Neural cell (in vitro differentiated cells): ENCODE results near the gene TMEM143. TPM values are rescaled to one million over a fixed set of nuclear protein-coding genes. Genes with fewer than 3 reads are reported as not detected.

Source experiments
- H2AFZ ChIP-seq: fragments of 200-600, 300-800 bp; sonication (generic), shearing (Covaris generic); 2 replicates; pipeline ENCODE4 v1.6.0; 2014; ENCODE audit warnings: low read depth, mild to moderate bottlenecking, antibody characterized with exemption, low read length, moderate library complexity
- H3F3A ChIP-seq: fragments of 200-600 bp; shearing (Covaris generic); 2 replicates; pipeline ENCODE4 v1.6.1; 2016; ENCODE audit warnings: mild to moderate bottlenecking, moderate library complexity, mixed read lengths, antibody characterized with exemption, low read length; ENCODE audit not compliant: insufficient read depth, poor library complexity, severe bottlenecking
- H3K27ac ChIP-seq: fragments of 200-600, 300-800 bp; sonication (generic), shearing (Covaris generic); 2 replicates; pipeline ENCODE4 v1.5.1; 2014; ENCODE audit warnings: mild to moderate bottlenecking, low read length, moderate library complexity
- H3K27me3 ChIP-seq: fragments of 300-800, 200-600 bp; sonication (generic), shearing (Covaris generic); 2 replicates; pipeline ENCODE4 v1.6.0; 2014; ENCODE audit warnings: mild to moderate bottlenecking, low read depth, low read length, moderate library complexity; ENCODE audit not compliant: insufficient read depth
- H3K36me3 ChIP-seq: fragments of 300-800, 200-600 bp; sonication (generic), shearing (Covaris generic); 2 replicates; pipeline ENCODE4 v1.5.1; 2014; ENCODE audit warnings: mild to moderate bottlenecking, antibody characterized with exemption, low read length, moderate library complexity; ENCODE audit not compliant: insufficient read depth
- H3K4me2 ChIP-seq: fragments of 300-800, 200-600 bp; sonication (generic), shearing (Covaris generic); 2 replicates; pipeline ENCODE4 v1.6.0; 2014; ENCODE audit warnings: mild to moderate bottlenecking, low read length
- H3K4me3 ChIP-seq: fragments of 300-800, 200-600 bp; sonication (generic), shearing (Covaris generic); 2 replicates; pipeline ENCODE4 v1.5.1; 2014; ENCODE audit warnings: mild to moderate bottlenecking, low read length, moderate library complexity
- H3K79me2 ChIP-seq: fragments of 200-600 bp; shearing (Covaris generic); replicated peaks from 2 replicates; pipeline ENCODE4 v1.6.0; 2014; ENCODE audit warnings: mild to moderate bottlenecking, low read length, moderate library complexity; ENCODE audit not compliant: insufficient read depth
- H3K9ac ChIP-seq: fragments of 300-800, 200-600 bp; sonication (generic), shearing (Covaris generic); 2 replicates; pipeline ENCODE4 v1.6.1; 2016; ENCODE audit warnings: mild to moderate bottlenecking, low read length, mixed read lengths
- H3K9me2 ChIP-seq: fragments of 200-600 bp; shearing (Covaris generic); 2 replicates; pipeline ENCODE4 v1.6.1; 2016; ENCODE audit warnings: mild to moderate bottlenecking, low read length, mixed read lengths; ENCODE audit not compliant: insufficient read depth
- H3K9me3 ChIP-seq: fragments of 200-600, 300-800 bp; sonication (generic), shearing (Covaris generic); 2 replicates; pipeline ENCODE4 v1.6.1; 2016; ENCODE audit warnings: mild to moderate bottlenecking, mixed run types, low read length, moderate library complexity, mixed read lengths
- H4K20me1 ChIP-seq: fragments of 200-600 bp; shearing (Covaris generic); 2 replicates; pipeline ENCODE4 v1.6.1; 2016; ENCODE audit warnings: mild to moderate bottlenecking, mixed run types; ENCODE audit not compliant: insufficient read depth
- CTCF ChIP-seq: fragments of 450-650 bp; IDR thresholded peaks from 2 replicates; pipeline ENCODE4 v1.5.1; 2014; ENCODE audit warnings: antibody characterized with exemption, mild to moderate bottlenecking, moderate library complexity; ENCODE audit not compliant: poor library complexity, severe bottlenecking
- EP300 ChIP-seq: fragments of 450-650 bp; conservative IDR thresholded peaks from 2 replicates; pipeline ENCODE4 v1.6.1; 2014; ENCODE audit warnings: antibody characterized with exemption, mild to moderate bottlenecking, moderate library complexity; ENCODE audit not compliant: poor library complexity, severe bottlenecking
- EZH2 ChIP-seq: fragments of 200-600, 300-800 bp; shearing (Covaris generic), sonication (generic); IDR thresholded peaks from 2 replicates; pipeline ENCODE4 v1.6.1; 2014; ENCODE audit warnings: antibody characterized with exemption, low read length, borderline replicate concordance, mild to moderate bottlenecking; ENCODE audit not compliant: insufficient read depth, poor library complexity, severe bottlenecking
- MXI1 ChIP-seq: fragments of 450-650 bp; conservative IDR thresholded peaks from 2 replicates; pipeline ENCODE4 v1.6.1; 2014; ENCODE audit warnings: antibody characterized with exemption, mild to moderate bottlenecking; ENCODE audit not compliant: poor library complexity, severe bottlenecking
- POLR2AphosphoS5 ChIP-seq: IDR thresholded peaks from 2 replicates; pipeline ENCODE4 v1.6.1; 2012
- RAD21 ChIP-seq: fragments of 450-650 bp; conservative IDR thresholded peaks from 2 replicates; pipeline ENCODE4 v1.6.1; 2014; ENCODE audit warnings: antibody characterized with exemption, mild to moderate bottlenecking, moderate library complexity
- REST ChIP-seq: IDR thresholded peaks from 2 replicates; pipeline ENCODE4 v1.6.1; 2012; ENCODE audit warnings: borderline replicate concordance
- SMC3 ChIP-seq: fragments of 450-650 bp; conservative IDR thresholded peaks from 2 replicates; pipeline ENCODE4 v1.6.1; 2014; ENCODE audit warnings: antibody characterized with exemption, mild to moderate bottlenecking, moderate library complexity; ENCODE audit not compliant: poor library complexity
- TAF1 ChIP-seq: IDR thresholded peaks from 2 replicates; pipeline ENCODE4 v1.6.1; 2012; ENCODE audit warnings: low read depth
- polyA plus RNA-seq: library from polyadenylated mRNA; depleted of rRNA; stranded (reverse); fragments of >200 nt; gene quantifications from 2 replicates; pipeline ENCODE4 v1.2.3, GENCODE V29; 2014

The TMEM143 gene
- polyA plus RNA-seq, 1 donor from 2014 or later = 4.2 TPM

- Histone ChIP-seq H3K4me3 (no peak overlapping the region), H3F3A (no peaks in the 10 kb centered on the region), H3K27ac (no peak overlapping the region), H3K9me3 (no peaks in the 10 kb centered on the region), H3K36me3 (no peaks in the 10 kb centered on the region), H3K79me2 (no peaks in the 10 kb centered on the region), H3K27me3 (no peaks in the 10 kb centered on the region), H3K9me2 (no peaks in the 10 kb centered on the region), H2AFZ (no peak overlapping the region), H3K9ac (no peak overlapping the region), H4K20me1 (no peaks in the 10 kb centered on the region), H3K4me2 (no peak overlapping the region)
- no peak for TF ChIP-seq EP300
- TF ChIP-seq RAD21 = no peak
- no peak for TF ChIP-seq POLR2AphosphoS5
- TF ChIP-seq SMC3 = no peak
- TF ChIP-seq REST = no peak
- TF ChIP-seq EZH2 = no peak
- TF ChIP-seq MXI1 = no peak
- no peak for TF ChIP-seq TAF1
- TF ChIP-seq CTCF = no peak
These were observed 61.7 kb downstream of the TMEM143 start for GRCh38 chr19:48301886-48302599.

- H3K4me2 ChIP-seq = no peak overlapping the region
- no peak overlapping the region for H3K9ac ChIP-seq
- no peaks in the 10 kb centered on the region for H3F3A ChIP-seq
- H3K79me2 ChIP-seq = no peaks in the 10 kb centered on the region
- TF ChIP-seq MXI1 (no peak), CTCF (no peak), EP300 (no peak), POLR2AphosphoS5 (no peak)
- H3K27me3 ChIP-seq = no peaks in the 10 kb centered on the region
- H3K9me3 ChIP-seq = no peaks in the 10 kb centered on the region
- H4K20me1 ChIP-seq = no peaks in the 10 kb centered on the region
- H3K36me3 ChIP-seq = no peaks in the 10 kb centered on the region
- H3K9me2 ChIP-seq = no peaks in the 10 kb centered on the region
- no peak overlapping the region for H3K4me3 ChIP-seq
- H3K27ac ChIP-seq = no peak overlapping the region
- no peak overlapping the region for H2AFZ ChIP-seq
These were observed 65.8 kb downstream of the TMEM143 start for GRCh38 chr19:48297975-48298374.
